Keratinocyte (primary cell): ENCODE measurements around the gene ROR2.

Experiments
- CTCF ChIP-seq, 3 experiments: IDR thresholded peaks in 1 of 3; conservative IDR thresholded peaks in 1 of 3; optimal IDR thresholded peaks in 1 of 3; 2 replicates in 2 of 3; 3 replicates in 1 of 3; pipeline versions ENCODE3 to v1.5.1; 2011; ENCODE audit warnings: low read length in 3 of 3, mild to moderate bottlenecking in 3 of 3, moderate library complexity in 2 of 3, control low read depth in 1 of 3, inconsistent platforms in 1 of 3; ENCODE audit not compliant: insufficient read depth in 2 of 3; ENCODE audit errors: extremely low read depth in 1 of 3
- EZH2 ChIP-seq: IDR thresholded peaks from one replicate; pipeline ENCODE4 v1.6.1; 2012; ENCODE audit warnings: inconsistent platforms, mild to moderate bottlenecking, low read length, moderate library complexity

- TF ChIP-seq CTCF (optimal IDR thresholded peaks at IDR 0.05 in 1 of 3, IDR thresholded peaks at IDR 0.05 in 1 of 3, conservative IDR thresholded peaks at IDR 0.05 in 1 of 3; ENCODE audit: extremely low read depth in 1 of 3, insufficient read depth in 2 of 3, low read length in 3 of 3) (peak in 1 of 3 experiments; percentile 16), EZH2 (no peak)
These were observed 199.7 kb downstream of the ROR2 start for GRCh38 chr9:91750343-91750742.
